CD4-positive, alpha-beta T cell treated with Interferon alpha-2 for 1 hour (primary cell): ENCODE data around the gene BDKRB2.

Experiments
- DNase-seq, 2 donors: peaks; one replicate each; pipeline ENCODE4 v3.0.0-alpha.2; 2020 to 2022

Gene BDKRB2

GRCh38 chr14:96204151-96205058, at the start of gene BDKRB2:
TSS of gene BDKRB2 (plus strand) at chr14:96204839. CDS start at chr14:96237108, 32,269 bp downstream.
- no peak for DNase-seq

GRCh38 chr14:96154900-96155299, 49.7 kb upstream of the BDKRB2 start:
- DNase-seq = no peak

- DNase-seq = no peak
These were observed 47.6 kb upstream of the BDKRB2 start for GRCh38 chr14:96156804-96157760.

GRCh38 chr14:96158735-96159134, 45.9 kb upstream of the BDKRB2 start:
- DNase-seq = no peak

- no peak for DNase-seq
These were observed 44.3 kb upstream of the BDKRB2 start for GRCh38 chr14:96160076-96160912.

- DNase-seq = no peak
These were observed 43.7 kb upstream of the BDKRB2 start for GRCh38 chr14:96160913-96161310.

- DNase-seq = no peak
These were observed 43.0 kb upstream of the BDKRB2 start for GRCh38 chr14:96161636-96162035.

GRCh38 chr14:96162265-96162664, 42.4 kb upstream of the BDKRB2 start:
- DNase-seq = no peak

- no peak for DNase-seq
These were observed 41.9 kb upstream of the BDKRB2 start for GRCh38 chr14:96162741-96163140.

GRCh38 chr14:96164861-96165490, 39.7 kb upstream of the BDKRB2 start:
- DNase-seq = no peak

GRCh38 chr14:96165493-96166436, 38.9 kb upstream of the BDKRB2 start:
- no peak for DNase-seq

- DNase-seq = no peak
These were observed 38.0 kb upstream of the BDKRB2 start for GRCh38 chr14:96166461-96167223.

GRCh38 chr14:96167224-96168148, 37.2 kb upstream of the BDKRB2 start:
- DNase-seq = no peak

- no peak for DNase-seq
These were observed 36.1 kb upstream of the BDKRB2 start for GRCh38 chr14:96168581-96168980.

- DNase-seq = no peak
These were observed 33.6 kb upstream of the BDKRB2 start for GRCh38 chr14:96170961-96171592.

GRCh38 chr14:96173636-96174475, 30.8 kb upstream of the BDKRB2 start:
- no peak for DNase-seq

- DNase-seq = no peak
These were observed 28.4 kb upstream of the BDKRB2 start for GRCh38 chr14:96176275-96176674.
